Memory B cell (primary cell): ENCODE data around the gene PTGFR.

Experiments used
- ATAC-seq: fragments of 150-1000 bp; cut with Tn5 transposase; 2 replicates; pipeline ENCODE4 v1.10.0; 2021; ENCODE audit warnings: low read depth, mild to moderate bottlenecking, moderate library complexity
- DNase-seq, 2 donors: peaks; one replicate each; pipeline ENCODE4 v3.0.0; 2022; ENCODE audit warnings: low spot score in 2 of 2
- H3K27ac Mint-ChIP-seq: one replicate; pipeline ENCODE4 v1.8.0; 2022; ENCODE audit warnings: mild to moderate bottlenecking, moderate library complexity, mixed read lengths
- H3K27me3 Mint-ChIP-seq: one replicate; pipeline ENCODE4 v1.8.0; 2022; ENCODE audit warnings: mixed read lengths
- H3K36me3 Mint-ChIP-seq: one replicate; pipeline ENCODE4 v1.8.0; 2022; ENCODE audit warnings: mild to moderate bottlenecking, mixed read lengths
- H3K4me1 Mint-ChIP-seq: one replicate; pipeline ENCODE4 v1.8.0; 2022; ENCODE audit warnings: mixed read lengths
- H3K4me3 Mint-ChIP-seq: one replicate; pipeline ENCODE4 v1.8.0; 2022; ENCODE audit warnings: mild to moderate bottlenecking, moderate library complexity, mixed read lengths
- H3K9me3 Mint-ChIP-seq: one replicate; pipeline ENCODE4 v1.8.0; 2022; ENCODE audit warnings: mixed read lengths

Gene PTGFR

GRCh38 chr1:78586572-78586971 is 95.8 kb downstream of the PTGFR start:
- Mint-ChIP-seq H3K4me1 (no peaks in the 10 kb centered on the region), H3K4me3 (no peak overlapping the region), H3K27ac (no peak overlapping the region), H3K27me3 (peaks cover 2% of the 10 kb centered on the region), H3K36me3 (no peaks in the 10 kb centered on the region), H3K9me3 (no peaks in the 10 kb centered on the region)
- ATAC-seq: no peak
- DNase-seq: no peak

- ATAC-seq: no peak
- Mint-ChIP-seq H3K4me1 (no peaks in the 10 kb centered on the region), H3K36me3 (no peaks in the 10 kb centered on the region), H3K27me3 (peaks cover 3% of the 10 kb centered on the region), H3K9me3 (no peaks in the 10 kb centered on the region), H3K4me3 (no peak overlapping the region), H3K27ac (no peak overlapping the region)
- no peak for DNase-seq
Measured at GRCh38 chr1:78587211-78587610, 96.4 kb downstream of the PTGFR start.
